Muscle layer of duodenum (tissue), 2 donors: Measurements from ENCODE around the gene ALDH18A1.
"Not testable (repeated sequence)": the region's sequence is repeated elsewhere in the genome, so short reads cannot be mapped to it uniquely, and the experiment has no call there.

Experiments
- H3K27ac ChIP-seq: one replicate; pipeline ENCODE4 v1.7.0; 2013; ENCODE audit warnings: mild to moderate bottlenecking, low read length
- H3K27me3 ChIP-seq: one replicate; pipeline ENCODE4 v1.7.0; 2013; ENCODE audit warnings: low read depth, mild to moderate bottlenecking, control low read depth, low read length
- H3K36me3 ChIP-seq, 2 donors: one replicate each; pipeline ENCODE4 v1.7.0; 2013; ENCODE audit warnings: low read length in 2 of 2, control low read depth in 1 of 2, mild to moderate bottlenecking in 1 of 2; ENCODE audit not compliant: insufficient read depth in 2 of 2, control insufficient read depth in 1 of 2
- H3K4me1 ChIP-seq, 2 donors: one replicate each; pipeline ENCODE4 v1.7.0; 2013; ENCODE audit warnings: low read length in 2 of 2, mild to moderate bottlenecking in 2 of 2, control low read depth in 1 of 2, moderate library complexity in 1 of 2; ENCODE audit not compliant: insufficient read depth in 2 of 2, control insufficient read depth in 1 of 2
- H3K4me3 ChIP-seq, 2 donors: one replicate each; pipeline ENCODE4 v1.7.0; 2013; ENCODE audit warnings: low read length in 2 of 2, low read depth in 1 of 2, mild to moderate bottlenecking in 1 of 2
- H3K9me3 ChIP-seq, 2 donors: one replicate each; pipeline ENCODE4 v1.7.0; 2013; ENCODE audit warnings: low read length in 2 of 2, control low read depth in 1 of 2, mild to moderate bottlenecking in 1 of 2; ENCODE audit not compliant: control insufficient read depth in 1 of 2
- donor health status: healthy.

Gene ALDH18A1

DNA sequence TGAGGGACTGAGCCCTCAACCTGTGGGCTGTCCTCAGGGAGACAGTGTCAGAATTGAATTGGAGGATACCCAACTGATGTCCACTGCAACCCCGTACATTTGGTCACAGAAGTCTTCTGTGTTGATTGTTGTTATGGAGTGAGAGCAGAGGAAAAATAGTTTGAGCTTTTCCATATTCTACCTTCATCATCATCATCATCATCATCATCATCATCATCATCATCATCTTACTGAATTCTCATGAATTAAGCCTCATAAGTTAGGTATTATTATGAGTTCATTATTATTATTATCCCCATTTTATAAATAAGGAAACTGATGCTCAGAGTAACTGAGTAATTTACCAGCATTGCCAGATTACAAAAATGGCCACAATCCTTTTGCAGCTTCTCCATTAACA is 8.4 kb downstream of the ALDH18A1 start:
- Histone ChIP-seq H3K36me3 (peaks cover 10 to 41% of the 10 kb centered on the region in 2 donors), H3K27me3 (no peaks in the 10 kb centered on the region), H3K4me3 (no peak overlapping the region), H3K9me3 (peaks cover 0 to 3% of the 10 kb centered on the region in 2 donors), H3K4me1 (no peaks in the 10 kb centered on the region), H3K27ac (no peak overlapping the region)

- H3K27ac ChIP-seq: peak overlapping the region; percentile 18
Observed at GRCh38 chr10:95646160-95646559, 10.4 kb downstream of the ALDH18A1 start.

DNA sequence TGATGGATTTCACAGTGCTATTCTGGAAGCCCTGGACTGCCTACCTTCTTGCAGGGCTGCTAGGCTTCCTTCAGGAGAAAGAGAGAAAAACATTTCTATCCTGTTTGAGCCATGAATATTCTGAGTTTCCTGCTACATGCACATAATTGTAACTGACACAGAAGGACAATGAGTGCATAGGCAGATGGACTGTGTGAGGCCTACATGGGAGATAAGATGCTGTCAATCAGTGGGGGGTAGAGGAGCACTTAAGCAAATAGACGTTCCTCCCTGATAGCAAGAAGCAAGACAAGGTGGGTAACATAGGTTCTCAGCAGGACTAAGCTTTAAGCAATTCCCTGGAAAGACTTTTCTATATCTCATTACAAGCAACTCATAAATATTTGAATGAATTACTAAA is 11.6 kb downstream of the ALDH18A1 start:
- peaks cover 30 to 49% of the 10 kb centered on the region in 2 donors for H3K36me3 ChIP-seq
- H3K27ac ChIP-seq: no peak overlapping the region
- no peaks in the 10 kb centered on the region for H3K9me3 ChIP-seq
- no peak overlapping the region for H3K4me3 ChIP-seq
- no peaks in the 10 kb centered on the region for H3K27me3 ChIP-seq
- H3K4me1 ChIP-seq: no peaks in the 10 kb centered on the region

More at GRCh38 chr10:95646160-95646559, 10.4 kb downstream of the ALDH18A1 start:
- Histone ChIP-seq H3K27me3 (no peaks in the 10 kb centered on the region), H3K4me1 (no peaks in the 10 kb centered on the region), H3K4me3 (no peak overlapping the region), H3K36me3 (peaks cover 20 to 38% of the 10 kb centered on the region in 2 donors), H3K9me3 (no peaks in the 10 kb centered on the region)

DNA sequence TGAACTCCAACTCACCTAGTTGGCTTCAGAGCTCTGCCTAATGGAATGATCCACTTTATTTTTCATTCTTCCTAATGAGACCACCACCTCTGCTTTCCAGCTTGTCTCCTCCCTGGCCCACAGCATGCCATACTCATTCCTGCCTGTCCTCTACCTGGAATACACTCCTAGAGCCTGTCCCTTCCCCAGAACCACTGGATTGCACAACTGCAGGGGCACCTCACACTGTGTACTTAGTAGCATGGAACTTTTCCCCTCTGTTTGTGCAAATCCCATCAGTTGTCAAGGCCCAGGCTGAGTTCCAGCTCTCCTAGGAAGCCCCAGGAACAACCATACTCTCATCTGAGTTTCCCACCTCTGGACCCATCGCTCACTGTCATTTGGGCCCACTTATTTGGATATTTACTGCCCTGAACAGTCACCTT is 15.6 kb downstream of the ALDH18A1 start:
- H3K9me3 ChIP-seq: no peaks in the 10 kb centered on the region
- peaks cover 42 to 52% of the 10 kb centered on the region in 2 donors for H3K36me3 ChIP-seq
- H3K4me3 ChIP-seq: no peak overlapping the region
- no peaks in the 10 kb centered on the region for H3K4me1 ChIP-seq
- no peak overlapping the region for H3K27ac ChIP-seq
- H3K27me3 ChIP-seq: no peaks in the 10 kb centered on the region

DNA sequence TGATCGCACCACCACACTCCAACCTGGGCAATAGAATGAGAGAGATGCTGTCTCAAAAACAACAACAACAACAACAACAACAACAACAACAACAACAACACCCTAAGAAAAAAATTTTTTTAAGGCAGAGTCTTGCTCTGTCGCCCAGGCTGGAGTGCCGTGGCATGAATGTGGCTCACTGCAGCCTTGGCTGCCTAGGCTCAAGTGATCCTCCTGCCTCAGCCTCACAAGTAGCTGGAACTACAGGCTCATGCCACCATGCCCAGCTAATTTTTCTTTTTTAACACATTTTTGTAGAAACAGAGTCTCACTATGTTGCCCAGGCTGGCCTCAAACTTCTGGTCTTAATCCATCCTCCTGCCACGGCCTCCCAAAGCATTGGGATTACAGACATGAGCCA is 18.6 kb downstream of the ALDH18A1 start:
- H3K36me3 ChIP-seq: peaks cover 60 to 68% of the 10 kb centered on the region in 2 donors
- H3K4me3 ChIP-seq: no peak overlapping the region
- no peaks in the 10 kb centered on the region for H3K4me1 ChIP-seq
- H3K9me3 ChIP-seq: no peaks in the 10 kb centered on the region
- H3K27me3 ChIP-seq: no peaks in the 10 kb centered on the region
- H3K27ac ChIP-seq: no peak overlapping the region

DNA sequence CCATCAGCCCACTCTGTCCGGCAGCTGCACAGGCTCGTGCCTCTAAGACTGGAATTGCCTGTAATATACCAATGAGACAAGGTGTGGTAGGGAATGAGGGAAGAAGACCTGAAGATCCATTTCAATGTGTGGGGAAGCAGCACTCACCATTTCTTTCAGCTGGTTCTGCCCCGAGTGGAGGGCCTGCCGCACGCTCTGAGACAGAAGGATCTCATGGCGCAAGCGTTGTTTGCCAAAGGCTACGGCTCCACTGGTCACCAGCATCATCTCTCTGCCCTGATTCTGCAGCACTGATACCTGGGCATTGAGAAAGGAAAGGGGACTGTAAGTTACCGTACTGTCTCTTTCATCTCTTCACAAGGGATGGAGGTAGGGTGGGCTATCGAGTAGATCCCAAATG is 19.4 kb downstream of the ALDH18A1 start:
- no peaks in the 10 kb centered on the region for H3K4me1 ChIP-seq
- H3K9me3 ChIP-seq: no peaks in the 10 kb centered on the region
- H3K27ac ChIP-seq: no peak overlapping the region
- H3K4me3 ChIP-seq: no peak overlapping the region
- H3K36me3 ChIP-seq: peaks cover 57 to 69% of the 10 kb centered on the region in 2 donors
- H3K27me3 ChIP-seq: no peaks in the 10 kb centered on the region

- Histone ChIP-seq H3K27ac (no peak overlapping the region), H3K36me3 (peaks cover 56 to 67% of the 10 kb centered on the region in 2 donors)
Observed at GRCh38 chr10:95635319-95635733, 21.2 kb downstream of the ALDH18A1 start.

DNA sequence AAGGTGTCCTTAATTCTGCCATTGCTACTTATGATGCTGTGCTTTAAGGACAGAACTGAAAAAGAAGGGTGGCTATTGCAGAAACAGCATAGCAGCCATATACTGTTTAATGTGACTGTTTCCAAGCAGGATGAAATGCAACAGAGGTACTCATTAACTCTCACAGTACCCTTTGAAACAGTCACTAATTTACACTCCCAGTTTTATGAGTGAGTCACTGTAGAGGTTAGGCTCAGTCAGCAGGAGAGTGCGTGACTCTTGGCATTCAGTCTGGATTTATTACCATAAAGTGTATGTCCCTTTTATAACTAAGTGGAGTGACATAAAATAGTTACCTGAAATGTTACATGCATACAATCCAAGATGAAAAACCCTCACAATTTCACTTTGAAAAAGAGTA is 27.7 kb downstream of the ALDH18A1 start:
- peak overlapping the region; percentile 46 for H3K27ac ChIP-seq
- H3K9me3 ChIP-seq: no peaks in the 10 kb centered on the region
- H3K27me3 ChIP-seq: no peaks in the 10 kb centered on the region
- H3K4me1 ChIP-seq: no peaks in the 10 kb centered on the region
- H3K36me3 ChIP-seq: peaks cover 65 to 69% of the 10 kb centered on the region in 2 donors
- no peak overlapping the region for H3K4me3 ChIP-seq

More at GRCh38 chr10:95635319-95635733, 21.2 kb downstream of the ALDH18A1 start:
- H3K27me3 ChIP-seq: no peaks in the 10 kb centered on the region
- H3K4me3 ChIP-seq: no peak overlapping the region
- H3K4me1 ChIP-seq: no peaks in the 10 kb centered on the region
- H3K9me3 ChIP-seq: no peaks in the 10 kb centered on the region

DNA sequence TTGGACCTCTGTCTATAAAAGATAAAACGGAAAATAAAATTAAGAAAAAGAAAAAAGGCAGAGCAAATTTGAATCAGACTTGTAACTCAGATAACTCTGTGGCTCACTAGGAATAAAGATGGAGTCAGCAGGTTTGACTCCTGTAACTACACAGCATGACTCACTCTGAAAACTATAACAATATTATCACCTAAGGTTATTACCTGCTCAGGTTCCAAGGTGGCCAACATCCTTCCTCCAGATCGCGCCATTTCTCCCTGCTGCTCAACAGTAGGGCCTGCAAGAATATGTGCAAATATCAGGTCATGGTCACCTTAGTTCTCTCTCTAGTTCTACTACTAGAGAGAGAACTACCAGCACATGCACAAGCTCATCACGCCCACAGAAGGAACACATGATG is 30.0 kb downstream of the ALDH18A1 start:
- H3K9me3 ChIP-seq: no peaks in the 10 kb centered on the region
- no peak overlapping the region for H3K27ac ChIP-seq
- H3K27me3 ChIP-seq: no peaks in the 10 kb centered on the region
- H3K4me3 ChIP-seq: no peak overlapping the region
- H3K36me3 ChIP-seq: peaks cover 49 to 54% of the 10 kb centered on the region in 2 donors
- no peaks in the 10 kb centered on the region for H3K4me1 ChIP-seq

- peaks cover 50 to 52% of the 10 kb centered on the region in 2 donors for H3K36me3 ChIP-seq
- H3K9me3 ChIP-seq, H3K27ac ChIP-seq, H3K4me3 ChIP-seq, H3K27me3 ChIP-seq, H3K4me1 ChIP-seq: not testable (repeated sequence)
Observed at GRCh38 chr10:95620415-95620814, 36.1 kb downstream of the ALDH18A1 start.

GRCh38 chr10:95618101-95618500 is 38.4 kb downstream of the ALDH18A1 start:
- H3K27ac ChIP-seq: no peak overlapping the region
- H3K27me3 ChIP-seq: no peaks in the 10 kb centered on the region
- no peaks in the 10 kb centered on the region for H3K9me3 ChIP-seq
- H3K36me3 ChIP-seq: peaks cover 53 to 58% of the 10 kb centered on the region in 2 donors
- peaks cover 0 to 4% of the 10 kb centered on the region in 2 donors for H3K4me1 ChIP-seq
- no peak overlapping the region for H3K4me3 ChIP-seq

DNA sequence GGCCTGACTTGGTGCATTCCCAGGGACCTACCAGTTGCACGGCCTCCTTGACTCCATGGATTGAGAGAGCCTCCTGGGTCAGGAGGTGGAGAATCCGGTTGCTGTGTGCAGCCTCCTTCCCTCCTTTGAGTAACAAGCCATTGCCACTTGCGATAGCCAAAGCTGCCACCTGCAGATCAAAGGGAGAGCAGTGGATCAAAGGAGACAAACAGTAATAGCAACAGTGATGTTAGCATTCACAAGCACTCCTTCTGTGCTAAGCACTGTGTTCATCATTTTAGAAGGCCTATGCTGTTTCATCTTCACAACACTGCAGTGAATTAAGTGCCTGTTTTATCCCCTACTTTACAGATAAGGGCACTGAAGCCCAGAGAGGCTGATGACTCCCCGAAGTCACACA is 40.1 kb downstream of the ALDH18A1 start:
- Histone ChIP-seq H3K27me3 (no peaks in the 10 kb centered on the region), H3K36me3 (peaks cover 66 to 69% of the 10 kb centered on the region in 2 donors), H3K4me1 (peaks cover 0 to 4% of the 10 kb centered on the region in 2 donors), H3K4me3 (no peak overlapping the region), H3K27ac (no peak overlapping the region), H3K9me3 (no peaks in the 10 kb centered on the region)
